GM12878 (cell line): ENCODE results near the gene ADAMTS2. TPM values are rescaled to one million over a fixed set of nuclear protein-coding genes. Genes with fewer than 3 reads are reported as not detected.

Source experiments
- ATAC-seq: fragments of 200-7000 bp; cut with Tn5 transposase; 3 replicates; pipeline ENCODE4 v1.9.1; 2020; ENCODE audit warnings: mild to moderate bottlenecking, moderate library complexity
- BruUV-seq: library from RNA; stranded (reverse); fragments of 400-500 nt; replicated peaks from 2 replicates; lab custom pipeline; 2021; lab: Mats Ljungman, UMichigan
- CTCF ChIA-PET: fragments of 300-600 bp; sonication (Branson Sonifier 250); formaldehyde crosslinking; extraction: SDS; loops from one replicate; lab custom pipeline; 2021; ENCODE audit warnings: inconsistent platforms; lab: Yijun Ruan, JAX
- POLR2A ChIA-PET: fragments of 350-600 bp; formaldehyde crosslinking; extraction: SDS; loops from one replicate; lab custom pipeline; 2021; ENCODE audit warnings: inconsistent platforms; lab: Charles Lee
- RAD21 ChIA-PET: fragments of 300-600 bp; sonication (Branson Sonifier 250); formaldehyde crosslinking; loops from one replicate; lab custom pipeline; 2023; ENCODE audit warnings: antibody characterized with exemption; ENCODE audit not compliant: unreplicated experiment; lab: Charles Lee
- SMC1A ChIA-PET: fragments of 300-600 bp; sonication (Branson Sonifier 250); formaldehyde crosslinking; loops from one replicate; lab custom pipeline; 2023; ENCODE audit not compliant: unreplicated experiment, uncharacterized antibody; lab: Charles Lee
- DNase-seq: peaks from one replicate; pipeline ENCODE4 v3.0.0-alpha.2; 2011; ENCODE audit warnings: low read depth, low spot score
- FAIRE-seq: peaks from 3 replicates; lab custom pipeline; 2011; peaks lifted over from hg19 to GRCh38; lab: Jason Lieb, UNC
- H2AFZ ChIP-seq: 2 replicates; pipeline ENCODE4 v1.6.0; 2011; ENCODE audit warnings: low read depth, low read length, control low read depth; ENCODE audit not compliant: control insufficient read depth
- H3K27ac ChIP-seq: 2 replicates; pipeline ENCODE4 v1.5.1; 2011; ENCODE audit warnings: control low read depth; ENCODE audit not compliant: control insufficient read depth, insufficient read depth
- H3K27me3 ChIP-seq, 2 experiments: replicated peaks in 1 of 2; 2 replicates each; pipeline versions ENCODE4 v1.6.0 to v1.6.1; 2011; ENCODE audit warnings: low read length in 1 of 2; ENCODE audit not compliant: control insufficient read depth in 2 of 2, insufficient read depth in 2 of 2
- H3K36me3 ChIP-seq, 2 experiments: 2 replicates each; pipeline ENCODE4 v1.5.1; 2011; ENCODE audit warnings: low read length in 1 of 2; ENCODE audit not compliant: control insufficient read depth in 2 of 2, insufficient read depth in 2 of 2
- H3K4me1 ChIP-seq: 2 replicates; pipeline ENCODE4 v1.6.1; 2011; ENCODE audit warnings: mild to moderate bottlenecking, low read length, moderate library complexity, mixed read lengths; ENCODE audit not compliant: control insufficient read depth, insufficient read depth
- H3K4me2 ChIP-seq: 2 replicates; pipeline ENCODE4 v1.6.0; 2011; ENCODE audit warnings: control low read depth; ENCODE audit not compliant: control insufficient read depth, insufficient read depth
- H3K4me3 ChIP-seq: fragments of 200-600 bp; sonication (generic); 2 replicates; pipeline ENCODE4 v1.5.1; 2016
- H3K79me2 ChIP-seq: 2 replicates; pipeline ENCODE4 v1.6.0; 2011; ENCODE audit warnings: low read length; ENCODE audit not compliant: control insufficient read depth, insufficient read depth
- H3K9ac ChIP-seq: 2 replicates; pipeline ENCODE4 v1.8.0; 2011; ENCODE audit warnings: low read length, control low read depth, mixed read lengths; ENCODE audit not compliant: control insufficient read depth, insufficient read depth
- H3K9me3 ChIP-seq: replicated peaks from 3 replicates; pipeline ENCODE4 v1.5.1; 2011; ENCODE audit warnings: mild to moderate bottlenecking, low read length; ENCODE audit not compliant: control insufficient read depth, insufficient read depth
- H4K20me1 ChIP-seq: 2 replicates; pipeline ENCODE4 v1.6.0; 2011; ENCODE audit not compliant: control insufficient read depth, insufficient read depth
- CBX3 ChIP-seq: fragments of 200-600 bp; sonication (generic); IDR thresholded peaks from 2 replicates; pipeline ENCODE4 v1.6.1; 2016; ENCODE audit warnings: low read depth, borderline replicate concordance
- ESRRA ChIP-seq: IDR thresholded peaks from 2 replicates; pipeline ENCODE4 v1.6.1; 2012; ENCODE audit warnings: mild to moderate bottlenecking, low read length, improper control_type of control experiment
- ETV6 ChIP-seq, 2 experiments: fragments of 450-650 bp in 1 of 2; IDR thresholded peaks in 1 of 2; conservative IDR thresholded peaks in 1 of 2; 2 replicates each; pipeline ENCODE4 v1.6.1; 2014; ENCODE audit warnings: antibody characterized with exemption in 1 of 2, borderline replicate concordance in 1 of 2, low read depth in 1 of 2, mild to moderate bottlenecking in 1 of 2, moderate library complexity in 1 of 2
- FOS ChIP-seq: IDR thresholded peaks from 3 replicates; pipeline ENCODE4 v1.6.1; 2011; ENCODE audit warnings: borderline replicate concordance; ENCODE audit not compliant: insufficient read length; ENCODE audit errors: extremely low read depth
- FOXK2 ChIP-seq: fragments of 450-650 bp; IDR thresholded peaks from 2 replicates; pipeline ENCODE4 v1.6.1; 2017; ENCODE audit warnings: mild to moderate bottlenecking, moderate library complexity
- FOXM1 ChIP-seq: IDR thresholded peaks from 2 replicates; pipeline ENCODE4 v1.6.1; 2012; ENCODE audit warnings: low read depth, mild to moderate bottlenecking, inconsistent platforms, low read length, moderate library complexity
- HDGF ChIP-seq: fragments of 450-650 bp; IDR thresholded peaks from 2 replicates; pipeline ENCODE4 v1.6.1; 2016; ENCODE audit warnings: antibody characterized with exemption
- IKZF1 ChIP-seq: fragments of 450-650 bp; conservative IDR thresholded peaks from 2 replicates; pipeline ENCODE4 v1.6.1; 2017; ENCODE audit warnings: antibody characterized with exemption, mild to moderate bottlenecking
- JUNB ChIP-seq: IDR thresholded peaks from 2 replicates; pipeline ENCODE4 v1.6.1; 2016; ENCODE audit warnings: antibody characterized with exemption, mild to moderate bottlenecking
- MYC ChIP-seq: IDR thresholded peaks from 2 replicates; pipeline ENCODE4 v1.6.1; 2011; ENCODE audit warnings: mild to moderate bottlenecking, low read length, moderate library complexity, inconsistent platforms; ENCODE audit not compliant: insufficient read depth, insufficient replicate concordance, insufficient read length, severe bottlenecking
- NFYA ChIP-seq: IDR thresholded peaks from 2 replicates; pipeline ENCODE4 v1.6.1; 2011; ENCODE audit warnings: low read depth, mild to moderate bottlenecking, low read length, improper control_type of control experiment, borderline replicate concordance
- POLR2A ChIP-seq: IDR thresholded peaks from 2 replicates; pipeline ENCODE4 v1.6.1; 2011; ENCODE audit warnings: low read depth, mild to moderate bottlenecking, low read length
- RAD51 ChIP-seq: fragments of 450-650 bp; IDR thresholded peaks from 2 replicates; pipeline ENCODE4 v1.6.1; 2016; ENCODE audit warnings: moderate library complexity, mild to moderate bottlenecking, inconsistent platforms
- WGBS: methylation state at CpG from one replicate; pipeline ENCODE4 v1.1.6; 2016; ENCODE audit warnings: low lambda C conversion rate; ENCODE audit not compliant: insufficient replicate concordance, insufficient coverage; ENCODE audit errors: missing lambda C conversion rate; 5-methylcytosine and 5-hydroxymethylcytosine counted together
- in situ Hi-C: fragments of 300-500 bp; cut with MboI; formaldehyde crosslinking; loops from 9 replicates; pipeline ENCODE4 v1.14.3; 2018; ENCODE audit warnings: mixed read lengths
- intact Hi-C: fragments of 100-400 bp; cut with micrococcal nuclease; formaldehyde crosslinking; loops from one replicate; pipeline ENCODE4 v1.14.2; 2022; ENCODE audit not compliant: unreplicated experiment
- polyA plus RNA-seq, 11 experiments: library from polyadenylated mRNA; depleted of rRNA in 4 of 11; unstranded in 6 of 11; stranded (reverse) in 5 of 11; fragments of >200 nt; fragmentation: Nextera tagmentation in 4 of 11; fragmentation: Illumina TruSeq in 1 of 11; extraction: Ambion mirVana in 4 of 11; extraction: Trizol in 1 of 11; gene quantifications; 1 replicate in 1 of 11; 2 replicates in 10 of 11; pipeline versions ENCODE4 v1.2.1 to v1.2.3, GENCODE V29; 2011 to 2016; ENCODE audit warnings: inconsistent platforms in 2 of 11, missing spikeins in 2 of 11, low read depth in 1 of 11
- total RNA-seq, 4 experiments: library from RNA; depleted of rRNA in 3 of 4; stranded (reverse); fragments of >200 nt in 3 of 4; fragmentation: Illumina TruSeq in 1 of 4; extraction: Trizol in 1 of 4; gene quantifications; 2 replicates each; pipeline versions ENCODE4 v1.2.1 to v1.2.3, GENCODE V29; 2013 to 2021
- TF ChIP-seq, protein P1 (sequence below): IDR thresholded peaks from 2 replicates; pipeline ENCODE4 v1.6.1; 2012; ENCODE audit warnings: mild to moderate bottlenecking, low read depth, low read length
- TF ChIP-seq, protein P2 (sequence below), 3 experiments: IDR thresholded peaks in 2 of 3; conservative IDR thresholded peaks in 1 of 3; 2 replicates each; pipeline ENCODE4 v1.5.1; 2011; ENCODE audit warnings: low read depth in 3 of 3, low read length in 3 of 3, mild to moderate bottlenecking in 3 of 3, control low read depth in 2 of 3, moderate library complexity in 2 of 3, inconsistent platforms in 1 of 3, mixed read lengths in 1 of 3; ENCODE audit not compliant: control insufficient read depth in 2 of 3, insufficient read depth in 1 of 3; ENCODE audit errors: extremely low read depth in 1 of 3

Gene ADAMTS2
- total and polyA plus RNA-seq, 10 of the 15 experiments (the other 5 are each of a cell fraction or from before 2014, with no cell fraction given), result 0.03 to 0.05 TPM; not detected in 8

DNA sequence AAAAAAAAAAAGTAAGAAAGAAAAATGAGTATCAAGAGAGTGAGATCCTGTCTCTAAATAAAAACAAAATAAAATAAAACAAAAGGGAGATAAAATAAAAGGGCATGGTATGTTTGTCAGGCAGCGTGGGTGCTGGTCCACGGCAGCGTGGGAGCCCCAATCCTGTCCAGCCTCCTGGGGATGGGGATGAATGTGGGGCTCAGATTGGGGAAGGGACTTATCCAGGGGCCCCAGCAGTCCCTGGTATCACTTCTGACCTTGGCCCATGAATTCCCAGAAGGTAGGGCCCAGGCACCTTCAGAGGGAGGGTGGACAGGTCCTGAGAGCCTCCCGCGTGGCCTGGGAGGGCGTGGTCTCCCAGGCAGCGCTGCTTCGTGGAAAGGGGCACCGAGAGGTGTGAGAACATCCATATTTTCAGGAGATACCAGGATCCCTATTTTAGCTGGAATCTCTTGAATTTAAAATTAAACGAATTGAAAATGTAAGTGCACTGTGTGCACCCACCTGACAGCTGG is 213.9 kb downstream of the ADAMTS2 start:
- CTCF ChIA-PET, result no interaction called here
- H3K79me2 ChIP-seq, result no peaks in the 10 kb centered on the region
- peaks cover 1% of the 10 kb centered on the region; the same call in 1 of the 3 replicates for H3K9me3 ChIP-seq
- POLR2A ChIA-PET, result interaction anchor here (0.6 kb wide), 1 partner anchor 28 kb away, joined by 5 read pairs; no protein-coding TSS in a partner anchor
- no peak for TF ChIP-seq CBX3
- TF ChIP-seq IKZF1, result no peak
- no peak for TF ChIP-seq HDGF
- TF ChIP-seq NFYA, result no peak
- TF ChIP-seq, protein P1, sequence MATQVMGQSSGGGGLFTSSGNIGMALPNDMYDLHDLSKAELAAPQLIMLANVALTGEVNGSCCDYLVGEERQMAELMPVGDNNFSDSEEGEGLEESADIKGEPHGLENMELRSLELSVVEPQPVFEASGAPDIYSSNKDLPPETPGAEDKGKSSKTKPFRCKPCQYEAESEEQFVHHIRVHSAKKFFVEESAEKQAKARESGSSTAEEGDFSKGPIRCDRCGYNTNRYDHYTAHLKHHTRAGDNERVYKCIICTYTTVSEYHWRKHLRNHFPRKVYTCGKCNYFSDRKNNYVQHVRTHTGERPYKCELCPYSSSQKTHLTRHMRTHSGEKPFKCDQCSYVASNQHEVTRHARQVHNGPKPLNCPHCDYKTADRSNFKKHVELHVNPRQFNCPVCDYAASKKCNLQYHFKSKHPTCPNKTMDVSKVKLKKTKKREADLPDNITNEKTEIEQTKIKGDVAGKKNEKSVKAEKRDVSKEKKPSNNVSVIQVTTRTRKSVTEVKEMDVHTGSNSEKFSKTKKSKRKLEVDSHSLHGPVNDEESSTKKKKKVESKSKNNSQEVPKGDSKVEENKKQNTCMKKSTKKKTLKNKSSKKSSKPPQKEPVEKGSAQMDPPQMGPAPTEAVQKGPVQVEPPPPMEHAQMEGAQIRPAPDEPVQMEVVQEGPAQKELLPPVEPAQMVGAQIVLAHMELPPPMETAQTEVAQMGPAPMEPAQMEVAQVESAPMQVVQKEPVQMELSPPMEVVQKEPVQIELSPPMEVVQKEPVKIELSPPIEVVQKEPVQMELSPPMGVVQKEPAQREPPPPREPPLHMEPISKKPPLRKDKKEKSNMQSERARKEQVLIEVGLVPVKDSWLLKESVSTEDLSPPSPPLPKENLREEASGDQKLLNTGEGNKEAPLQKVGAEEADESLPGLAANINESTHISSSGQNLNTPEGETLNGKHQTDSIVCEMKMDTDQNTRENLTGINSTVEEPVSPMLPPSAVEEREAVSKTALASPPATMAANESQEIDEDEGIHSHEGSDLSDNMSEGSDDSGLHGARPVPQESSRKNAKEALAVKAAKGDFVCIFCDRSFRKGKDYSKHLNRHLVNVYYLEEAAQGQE, result no peak
- no peak for TF ChIP-seq JUNB
- TF ChIP-seq RAD51, result no peak
- TF ChIP-seq FOS, result no peak
- TF ChIP-seq, protein P2, sequence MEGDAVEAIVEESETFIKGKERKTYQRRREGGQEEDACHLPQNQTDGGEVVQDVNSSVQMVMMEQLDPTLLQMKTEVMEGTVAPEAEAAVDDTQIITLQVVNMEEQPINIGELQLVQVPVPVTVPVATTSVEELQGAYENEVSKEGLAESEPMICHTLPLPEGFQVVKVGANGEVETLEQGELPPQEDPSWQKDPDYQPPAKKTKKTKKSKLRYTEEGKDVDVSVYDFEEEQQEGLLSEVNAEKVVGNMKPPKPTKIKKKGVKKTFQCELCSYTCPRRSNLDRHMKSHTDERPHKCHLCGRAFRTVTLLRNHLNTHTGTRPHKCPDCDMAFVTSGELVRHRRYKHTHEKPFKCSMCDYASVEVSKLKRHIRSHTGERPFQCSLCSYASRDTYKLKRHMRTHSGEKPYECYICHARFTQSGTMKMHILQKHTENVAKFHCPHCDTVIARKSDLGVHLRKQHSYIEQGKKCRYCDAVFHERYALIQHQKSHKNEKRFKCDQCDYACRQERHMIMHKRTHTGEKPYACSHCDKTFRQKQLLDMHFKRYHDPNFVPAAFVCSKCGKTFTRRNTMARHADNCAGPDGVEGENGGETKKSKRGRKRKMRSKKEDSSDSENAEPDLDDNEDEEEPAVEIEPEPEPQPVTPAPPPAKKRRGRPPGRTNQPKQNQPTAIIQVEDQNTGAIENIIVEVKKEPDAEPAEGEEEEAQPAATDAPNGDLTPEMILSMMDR (IDR thresholded peaks at IDR 0.05 in 2 of 3, conservative IDR thresholded peaks at IDR 0.05 in 1 of 3; ENCODE audit: control insufficient read depth in 2 of 3, extremely low read depth in 1 of 3, insufficient read depth in 1 of 3, low read depth in 3 of 3, low read length in 3 of 3), result no peak
- no peak for TF ChIP-seq POLR2A
- no peak for TF ChIP-seq MYC
- no peak for TF ChIP-seq ESRRA
- TF ChIP-seq ETV6 (conservative IDR thresholded peaks at IDR 0.05 in 1 of 2, IDR thresholded peaks at IDR 0.05 in 1 of 2; ENCODE audit: borderline replicate concordance in 1 of 2, low read depth in 1 of 2), result no peak
- TF ChIP-seq FOXM1, result no peak
- TF ChIP-seq FOXK2, result no peak
- ATAC-seq, result no peak
- H2AFZ ChIP-seq, result no peak overlapping the region
- no peaks in the 10 kb centered on the region for H3K27me3 ChIP-seq
- H3K4me3 ChIP-seq, result no peak overlapping the region
- no peaks in the 10 kb centered on the region for H3K36me3 ChIP-seq
- intact Hi-C loops, result no loop called here
- in situ Hi-C loops, result no loop called here
- no peak overlapping the region for H3K4me2 ChIP-seq
- FAIRE-seq, result no peak
- no TSS peak for BruUV-seq
- H3K9ac ChIP-seq, result no peak overlapping the region
- SMC1A ChIA-PET, result no interaction called here
- H3K27ac ChIP-seq, result no peak overlapping the region
- no peak for DNase-seq
- no peaks in the 10 kb centered on the region for H3K4me1 ChIP-seq
- RAD21 ChIA-PET, result no interaction called here
- H4K20me1 ChIP-seq, result no peaks in the 10 kb centered on the region
- 23% methylated on average over 10 of the region's 10 CpGs for WGBS
